Progenitor cell of endocrine pancreas (in vitro differentiated cells): Measurements from ENCODE around the gene DTWD1. TPM values are rescaled to one million over a fixed set of nuclear protein-coding genes. Genes with fewer than 3 reads are reported as not detected.

ENCODE experiments used
- DNase-seq: peaks from one replicate; pipeline ENCODE4 v3.0.0; 2021; ENCODE audit warnings: low spot score; ENCODE audit not compliant: unreplicated experiment
- H3K27ac Mint-ChIP-seq: 2 replicates; pipeline ENCODE4 v1.8.0; 2021; ENCODE audit warnings: mild to moderate bottlenecking, moderate library complexity, mixed read lengths
- H3K27me3 Mint-ChIP-seq: 2 replicates; pipeline ENCODE4 v1.8.0; 2021; ENCODE audit warnings: mixed read lengths
- H3K36me3 Mint-ChIP-seq: 2 replicates; pipeline ENCODE4 v1.8.0; 2022; ENCODE audit warnings: mixed read lengths; ENCODE audit not compliant: insufficient read depth
- H3K4me1 Mint-ChIP-seq: 2 replicates; pipeline ENCODE4 v1.8.0; 2021; ENCODE audit warnings: low read depth, mixed read lengths
- H3K4me3 Mint-ChIP-seq: 2 replicates; pipeline ENCODE4 v1.8.0; 2021; ENCODE audit warnings: low read depth, mild to moderate bottlenecking, moderate library complexity, mixed read lengths
- H3K9me3 Mint-ChIP-seq: 2 replicates; pipeline ENCODE4 v1.8.0; 2021; ENCODE audit warnings: low read depth, mixed read lengths
- CTCF ChIP-seq: fragments of 200-600 bp; sonication (generic); IDR thresholded peaks from one replicate; pipeline ENCODE4 v1.5.0; 2021; ENCODE audit warnings: antibody characterized with exemption, mild to moderate bottlenecking; ENCODE audit not compliant: unreplicated experiment
- total RNA-seq: library from RNA; stranded (reverse); gene quantifications from 2 replicates; pipeline ENCODE4 v1.2.1, GENCODE V29; 2021

Gene DTWD1
- total RNA-seq, 1 donor from 2014 or later, result 37.2 TPM

- TF ChIP-seq CTCF, result no peak
- Mint-ChIP-seq H3K36me3 (no peaks in the 10 kb centered on the region), H3K4me1 (peaks cover 1% of the 10 kb centered on the region), H3K27ac (no peak overlapping the region), H3K9me3 (no peaks in the 10 kb centered on the region), H3K27me3 (no peaks in the 10 kb centered on the region), H3K4me3 (no peak overlapping the region)
- DNase-seq, result no peak
These were observed 54.2 kb downstream of the DTWD1 start for GRCh38 chr15:49675041-49675440.

DNA sequence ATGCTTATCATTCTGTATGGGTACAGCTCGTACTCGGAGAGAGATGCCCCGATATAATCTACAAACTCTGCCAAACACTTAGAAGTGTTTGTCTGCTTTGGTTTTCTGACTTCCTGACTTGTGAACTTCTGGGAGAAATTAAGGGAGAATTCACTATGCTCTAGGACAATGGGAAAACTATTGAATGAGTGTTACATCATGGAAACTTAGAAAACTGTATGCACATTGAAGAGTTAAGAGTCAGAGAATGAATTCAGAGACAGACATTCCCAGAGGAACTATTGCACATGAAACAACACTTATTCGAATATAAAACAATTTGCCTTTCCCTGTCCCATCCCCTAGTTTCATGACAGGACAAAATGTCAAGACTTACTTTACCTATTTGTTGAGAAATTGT is 57.8 kb downstream of the DTWD1 start:
- Mint-ChIP-seq H3K36me3 (no peaks in the 10 kb centered on the region), H3K4me3 (no peak overlapping the region), H3K27me3 (no peaks in the 10 kb centered on the region), H3K27ac (no peak overlapping the region), H3K4me1 (peaks cover 1% of the 10 kb centered on the region), H3K9me3 (no peaks in the 10 kb centered on the region)
- no peak for DNase-seq
- no peak for TF ChIP-seq CTCF

- Mint-ChIP-seq H3K36me3 (no peaks in the 10 kb centered on the region), H3K4me1 (peaks cover 3% of the 10 kb centered on the region), H3K27me3 (no peaks in the 10 kb centered on the region), H3K27ac (no peak overlapping the region), H3K4me3 (no peak overlapping the region), H3K9me3 (no peaks in the 10 kb centered on the region)
- TF ChIP-seq CTCF, result no peak
- no peak for DNase-seq
These were observed 65.8 kb downstream of the DTWD1 start for GRCh38 chr15:49686599-49686998.

DNA sequence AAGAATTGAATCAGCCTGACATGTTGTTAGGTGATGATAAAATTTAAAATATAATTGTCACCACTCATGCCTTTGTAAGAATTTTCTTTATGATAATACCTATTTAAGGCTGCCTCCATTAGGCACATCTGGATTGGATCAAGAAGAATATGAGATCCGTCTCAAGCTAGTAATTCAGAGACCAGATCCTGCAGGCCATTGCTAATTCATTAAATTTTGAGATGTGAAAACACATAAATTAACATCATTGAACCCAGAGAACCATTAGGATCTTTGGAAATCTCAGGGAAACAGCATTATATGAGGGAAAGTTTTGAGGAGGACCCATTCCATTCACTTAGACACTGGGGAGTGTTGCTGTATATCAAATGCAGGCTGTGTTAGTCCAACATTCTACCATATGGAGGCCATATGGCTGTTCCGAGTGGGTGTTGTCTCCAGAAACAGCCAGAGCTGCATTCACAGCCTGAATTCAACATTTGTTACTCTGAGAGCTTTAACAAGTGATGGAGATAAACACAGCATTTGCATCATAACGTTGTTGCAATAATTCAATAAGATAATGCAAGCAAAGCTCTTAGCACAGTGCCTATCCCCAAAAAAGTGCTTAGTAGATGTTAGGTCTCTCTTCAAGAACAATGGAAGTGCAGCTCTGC is 67.4 kb downstream of the DTWD1 start:
- no peak overlapping the region for H3K27ac Mint-ChIP-seq
- no peaks in the 10 kb centered on the region for H3K27me3 Mint-ChIP-seq
- no peak for TF ChIP-seq CTCF
- no peak overlapping the region for H3K4me3 Mint-ChIP-seq
- H3K4me1 Mint-ChIP-seq, result peaks cover 3% of the 10 kb centered on the region
- DNase-seq, result no peak
- H3K9me3 Mint-ChIP-seq, result no peaks in the 10 kb centered on the region
- H3K36me3 Mint-ChIP-seq, result no peaks in the 10 kb centered on the region

DNA sequence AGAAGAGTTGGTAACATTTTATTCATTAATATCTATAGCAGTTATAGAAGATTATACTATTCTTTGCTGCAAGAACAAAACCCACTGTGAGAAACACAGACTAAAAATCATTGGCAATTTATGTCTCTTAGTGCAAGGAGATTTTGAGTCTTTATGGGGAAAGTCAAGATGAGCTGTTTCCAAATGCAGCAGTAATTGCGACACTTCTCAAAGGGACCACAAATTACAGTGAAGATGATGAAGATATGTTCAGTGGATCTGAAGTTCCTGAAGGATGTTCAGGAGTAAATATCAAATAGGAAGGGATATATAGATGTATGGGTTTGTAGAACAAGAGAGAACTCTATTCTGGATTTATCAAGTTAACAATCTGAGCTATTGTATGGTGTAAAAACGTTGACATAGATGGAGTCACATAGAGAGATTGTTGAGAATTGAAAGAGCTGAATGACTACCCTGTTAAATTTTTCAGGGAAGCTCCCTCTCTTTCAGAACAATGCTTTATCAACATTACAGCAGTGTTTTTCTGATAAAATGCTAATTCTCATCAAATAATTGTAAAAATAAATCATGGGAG is 71.8 kb downstream of the DTWD1 start:
- H3K4me1 Mint-ChIP-seq, result no peaks in the 10 kb centered on the region
- no peak for TF ChIP-seq CTCF
- no peaks in the 10 kb centered on the region for H3K9me3 Mint-ChIP-seq
- DNase-seq, result no peak
- no peak overlapping the region for H3K4me3 Mint-ChIP-seq
- H3K27ac Mint-ChIP-seq, result no peak overlapping the region
- H3K36me3 Mint-ChIP-seq, result no peaks in the 10 kb centered on the region
- no peaks in the 10 kb centered on the region for H3K27me3 Mint-ChIP-seq
